GM12872 (cell line): ENCODE results near the gene STRBP.

Experiments
- CTCF ChIP-seq: IDR thresholded peaks from 3 replicates; pipeline ENCODE4 v1.5.1; 2011; ENCODE audit warnings: low read depth, mild to moderate bottlenecking, low read length, moderate library complexity; ENCODE audit not compliant: insufficient read depth

Gene STRBP

GRCh38 chr9:123093141-123093540 lies 175.2 kb downstream of the STRBP start:
- no peak for TF ChIP-seq CTCF

GRCh38 chr9:123091459-123091858 lies 176.9 kb downstream of the STRBP start:
- TF ChIP-seq CTCF, result peak; percentile 31; the same call in 1 of the 3 replicates

GRCh38 chr9:123090956-123091355 lies 177.4 kb downstream of the STRBP start:
- no peak for TF ChIP-seq CTCF

GRCh38 chr9:123090198-123090896 lies 178.0 kb downstream of the STRBP start:
- no peak for TF ChIP-seq CTCF

GRCh38 chr9:123089790-123090189 lies 178.6 kb downstream of the STRBP start:
- TF ChIP-seq CTCF, result no peak

- no peak for TF ChIP-seq CTCF
Observed at GRCh38 chr9:123089040-123089439, 179.3 kb downstream of the STRBP start.

- no peak for TF ChIP-seq CTCF
Observed at GRCh38 chr9:123087359-123087888, 181.0 kb downstream of the STRBP start.
